Central memory CD8-positive, alpha-beta T cell (primary cell): ENCODE measurements around the gene TUBB6.

Experiments used
- ATAC-seq: fragments of 150-1000 bp; cut with Tn5 transposase; replicated peaks from 2 replicates; pipeline ENCODE4 v1.10.0; 2022; ENCODE audit warnings: mild to moderate bottlenecking, moderate FRiP score, moderate number of reproducible peaks; ENCODE audit not compliant: poor library complexity, severe bottlenecking; ENCODE audit errors: extremely low read depth
- DNase-seq, 2 donors: peaks; one replicate each; pipeline ENCODE4 v3.0.0; 2021; ENCODE audit warnings: low spot score in 2 of 2
- H3K27ac Mint-ChIP-seq: one replicate; pipeline ENCODE4 v1.8.0; 2022; ENCODE audit warnings: low read depth, mild to moderate bottlenecking, moderate library complexity, mixed read lengths
- H3K27me3 Mint-ChIP-seq: one replicate; pipeline ENCODE4 v1.8.0; 2022; ENCODE audit warnings: mixed read lengths
- H3K36me3 Mint-ChIP-seq: one replicate; pipeline ENCODE4 v1.8.0; 2022; ENCODE audit warnings: mild to moderate bottlenecking, moderate library complexity, mixed read lengths; ENCODE audit not compliant: insufficient read depth
- H3K4me1 Mint-ChIP-seq: one replicate; pipeline ENCODE4 v1.8.0; 2022; ENCODE audit warnings: mixed read lengths
- H3K4me3 Mint-ChIP-seq: one replicate; pipeline ENCODE4 v1.8.0; 2022; ENCODE audit warnings: mild to moderate bottlenecking, moderate library complexity, mixed read lengths
- H3K9me3 Mint-ChIP-seq: one replicate; pipeline ENCODE4 v1.8.0; 2022; ENCODE audit warnings: mixed read lengths

The TUBB6 gene

DNA sequence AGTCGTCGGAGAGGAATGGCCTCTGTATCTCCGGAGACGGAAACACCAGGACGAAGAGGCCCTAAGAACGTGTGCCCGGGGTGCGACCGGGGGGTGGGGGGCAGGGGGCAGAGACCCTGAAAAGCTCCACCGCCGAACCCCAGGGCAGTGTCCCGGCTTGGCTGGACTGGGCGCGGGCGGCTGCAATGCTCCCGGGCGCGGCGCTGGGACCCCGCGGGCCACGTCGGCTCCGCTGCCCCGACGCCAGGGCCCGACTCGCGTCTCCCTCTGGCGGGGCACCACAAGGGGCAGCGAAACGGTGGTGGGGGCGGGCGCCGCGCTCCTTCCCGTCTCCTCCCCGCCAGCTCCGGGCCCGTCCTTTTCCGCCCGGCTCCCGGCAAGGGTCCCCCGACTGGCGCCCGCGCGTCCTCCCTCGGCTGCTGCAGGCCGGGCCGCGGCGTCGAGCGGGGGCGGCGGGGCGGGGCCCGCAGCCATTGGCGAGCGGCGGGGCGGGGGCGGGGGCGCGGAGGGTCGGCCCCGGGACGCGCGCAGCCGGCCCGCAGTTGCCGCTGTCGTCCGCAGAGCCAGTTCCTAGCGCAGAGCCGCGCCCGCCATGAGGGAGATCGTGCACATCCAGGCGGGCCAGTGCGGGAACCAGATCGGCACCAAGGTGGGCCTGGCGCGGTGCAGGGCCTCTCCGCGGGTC lies at the start of gene TUBB6:
TUBB6 (plus strand) TSS at position 541 of the 685 bp plus-strand sequence; CDS start at position 593, 52 bp downstream.
- ATAC-seq (peak; percentile 43), DNase-seq (no peak)
- H3K9me3 Mint-ChIP-seq = no peaks in the 10 kb centered on the region
- peaks cover 2% of the 10 kb centered on the region for H3K36me3 Mint-ChIP-seq
- H3K27me3 Mint-ChIP-seq = peaks cover 59% of the 10 kb centered on the region
- peaks cover 10% of the 10 kb centered on the region for H3K4me1 Mint-ChIP-seq
- H3K4me3 Mint-ChIP-seq = peak within 1 kb of the TSS; percentile 70
- H3K27ac Mint-ChIP-seq = no peak within 1 kb of the TSS

DNA sequence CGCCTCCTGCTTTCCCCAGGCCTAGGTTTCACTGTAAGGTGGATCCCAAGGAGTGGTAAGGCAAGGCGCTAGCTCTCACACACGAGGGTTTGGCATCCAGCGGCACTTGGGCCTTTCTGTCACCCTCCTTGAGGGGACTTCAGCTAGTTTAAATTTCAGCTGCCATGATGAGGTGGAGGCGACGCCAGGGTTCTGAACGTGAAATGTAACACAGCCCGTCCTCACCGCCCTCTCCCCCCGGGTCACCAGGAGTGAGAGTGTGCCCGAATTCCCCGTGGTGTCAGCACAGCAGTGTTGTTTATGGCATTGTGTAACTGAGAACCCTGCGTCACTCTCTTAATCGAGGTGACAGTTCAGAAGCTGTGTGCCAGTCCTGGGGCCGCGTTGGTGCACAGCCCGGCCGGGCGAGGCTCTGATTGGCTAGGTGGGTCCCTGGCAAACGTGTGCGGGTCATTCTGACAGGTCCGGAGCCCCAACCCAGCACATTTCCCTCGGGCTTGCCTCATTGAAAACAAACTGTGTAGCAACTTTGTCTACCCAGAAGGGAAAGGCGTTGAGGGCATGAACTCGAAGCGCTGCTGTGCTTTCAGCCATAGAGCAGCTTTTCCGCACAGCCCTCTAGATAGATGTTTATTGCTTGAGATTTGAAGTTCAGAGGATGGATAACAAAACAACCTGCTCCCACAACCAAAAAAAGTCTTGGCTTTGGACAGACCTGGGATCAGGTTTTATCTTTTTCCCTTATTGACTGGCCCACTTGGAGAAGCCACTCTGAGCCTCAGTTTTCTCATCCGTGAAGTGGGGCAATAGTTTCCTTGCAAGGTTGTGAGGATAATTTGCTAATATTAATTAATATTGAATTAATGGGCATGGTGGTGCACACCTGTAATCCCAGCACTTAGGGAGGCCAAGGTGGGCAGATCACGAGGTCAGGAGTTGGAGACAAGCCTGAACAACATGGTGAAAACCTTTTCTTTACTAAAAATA lies 49.0 kb upstream of the TUBB6 start:
- DNase-seq = no peak
- H3K4me3 Mint-ChIP-seq = no peak overlapping the region

DNA sequence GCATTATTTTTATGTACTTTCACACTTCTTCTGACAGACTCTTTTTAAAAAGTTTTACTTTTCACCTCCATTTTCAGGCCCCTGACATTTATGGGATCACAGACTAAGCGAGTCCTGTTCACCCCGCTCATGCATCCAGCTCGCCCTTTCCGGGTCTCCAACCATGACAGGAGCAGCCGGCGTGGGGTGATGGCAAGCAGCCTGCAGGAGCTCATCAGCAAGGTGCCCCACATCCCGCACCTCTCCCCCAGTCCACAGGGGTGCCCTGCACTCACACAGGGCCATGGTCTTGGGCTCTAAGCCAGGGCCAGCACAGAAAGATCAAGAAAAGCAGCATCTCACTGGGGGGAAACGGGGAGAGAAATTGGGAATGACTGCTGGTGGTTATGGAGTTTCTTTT lies 45.3 kb upstream of the TUBB6 start:
- no peaks in the 10 kb centered on the region for H3K36me3 Mint-ChIP-seq
- DNase-seq (no peak), ATAC-seq (no peak)
- H3K4me3 Mint-ChIP-seq = no peak overlapping the region
- no peak overlapping the region for H3K27ac Mint-ChIP-seq
- H3K4me1 Mint-ChIP-seq = no peaks in the 10 kb centered on the region
- peaks cover 46% of the 10 kb centered on the region for H3K27me3 Mint-ChIP-seq
- H3K9me3 Mint-ChIP-seq = no peaks in the 10 kb centered on the region

More for the DNA sequence above, 49.0 kb upstream of the TUBB6 start:
- no peaks in the 10 kb centered on the region for H3K9me3 Mint-ChIP-seq
- no peak overlapping the region for H3K27ac Mint-ChIP-seq
- peaks cover 60% of the 10 kb centered on the region for H3K27me3 Mint-ChIP-seq
- no peak for ATAC-seq
- H3K4me1 Mint-ChIP-seq = no peaks in the 10 kb centered on the region
- H3K36me3 Mint-ChIP-seq = no peaks in the 10 kb centered on the region

DNA sequence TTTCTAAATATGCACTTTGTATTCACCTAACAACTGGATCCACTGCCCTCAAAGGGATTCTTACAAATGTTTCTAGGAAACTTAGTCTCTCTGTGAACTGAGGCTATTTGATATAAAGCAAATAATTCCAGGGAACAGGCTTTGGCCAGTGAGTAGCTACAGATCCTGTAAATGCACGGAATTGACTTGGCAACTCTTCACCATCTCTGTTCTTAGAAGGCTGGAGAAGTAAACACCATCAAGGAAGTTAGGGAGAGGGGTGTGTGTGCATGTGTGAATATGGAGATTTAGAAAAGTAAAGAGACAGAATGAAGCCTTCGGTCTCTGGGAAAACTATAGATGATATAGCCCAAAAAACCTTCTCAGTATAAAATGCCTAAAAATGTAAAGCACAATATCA lies 43.2 kb upstream of the TUBB6 start:
- H3K27me3 Mint-ChIP-seq = peaks cover 33% of the 10 kb centered on the region
- DNase-seq (no peak), ATAC-seq (no peak)
- no peaks in the 10 kb centered on the region for H3K4me1 Mint-ChIP-seq
- H3K9me3 Mint-ChIP-seq = no peaks in the 10 kb centered on the region
- H3K27ac Mint-ChIP-seq = no peak overlapping the region
- no peak overlapping the region for H3K4me3 Mint-ChIP-seq
- H3K36me3 Mint-ChIP-seq = no peaks in the 10 kb centered on the region

DNA sequence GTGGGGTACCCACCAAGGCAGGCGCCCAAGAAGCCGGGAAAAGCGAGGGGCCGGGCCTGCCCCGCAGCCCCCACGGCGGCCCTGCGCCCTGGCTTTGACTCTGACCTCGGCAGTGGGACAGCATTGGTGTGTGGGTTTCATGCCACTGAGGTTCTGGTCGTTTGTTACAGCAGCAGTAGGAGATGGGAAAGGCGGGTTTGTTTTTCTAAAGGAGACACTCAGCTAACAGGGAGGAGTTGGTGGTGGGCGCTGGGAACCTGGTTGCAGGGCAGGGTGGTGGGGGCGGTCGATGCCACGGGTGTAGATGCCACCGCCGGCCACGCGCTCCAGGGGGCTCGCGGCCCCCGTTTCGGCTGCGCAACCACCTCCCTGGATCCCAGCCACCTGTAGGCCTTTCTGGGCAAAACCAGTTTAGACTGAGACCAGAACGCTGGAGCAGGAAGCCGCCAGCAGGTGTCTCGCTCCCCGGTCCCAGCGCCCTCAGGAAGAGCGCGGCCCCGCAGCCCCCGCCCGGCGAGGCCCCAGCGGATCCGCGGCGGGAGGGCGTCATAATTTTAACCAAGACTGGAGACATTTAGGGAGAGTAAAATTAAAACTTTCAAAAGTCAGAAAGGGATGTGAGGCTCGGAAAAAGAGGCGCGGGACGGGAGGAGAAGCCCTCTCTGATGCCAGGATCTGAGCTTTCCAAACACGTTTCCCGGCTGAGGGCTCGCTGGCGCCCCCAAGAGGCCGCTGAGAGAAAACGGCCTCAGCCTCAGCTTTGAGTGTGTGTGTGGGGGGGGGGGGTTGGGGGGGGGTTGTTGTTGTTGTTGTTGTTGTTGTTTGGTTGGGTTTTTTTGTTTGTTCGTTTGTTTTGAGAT lies 36.4 kb upstream of the TUBB6 start:
- Mint-ChIP-seq H3K9me3 (no peaks in the 10 kb centered on the region), H3K4me1 (peaks cover 6% of the 10 kb centered on the region), H3K27me3 (peaks cover 36% of the 10 kb centered on the region), H3K27ac (no peak overlapping the region), H3K36me3 (peaks cover 4% of the 10 kb centered on the region), H3K4me3 (peak overlapping the region; percentile 63)
- DNase-seq (peak in 1 of 2 donors; percentile 20), ATAC-seq (peak; percentile 43)

DNA sequence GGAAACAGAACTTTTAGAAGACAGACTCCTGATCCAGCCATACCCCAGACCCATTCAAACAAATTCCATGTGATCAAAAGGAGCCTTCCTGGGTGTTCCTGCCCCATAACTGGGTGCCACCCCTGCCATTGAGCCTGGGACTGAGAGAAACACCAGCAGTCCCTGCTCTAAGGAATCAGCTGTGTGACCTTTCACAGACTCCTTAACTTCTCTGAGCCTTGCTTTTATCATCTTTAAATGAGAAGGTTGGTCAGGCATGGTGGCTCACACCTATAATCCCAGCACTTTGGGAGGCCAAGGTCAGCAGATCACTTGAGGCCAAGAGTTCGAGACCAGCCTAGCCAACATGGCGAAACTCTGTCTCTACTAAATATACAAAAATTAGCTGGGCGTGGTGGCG lies 33.2 kb upstream of the TUBB6 start:
- no peak for ATAC-seq
- no peak overlapping the region for H3K27ac Mint-ChIP-seq
- H3K4me1 Mint-ChIP-seq = peaks cover 6% of the 10 kb centered on the region
- no peaks in the 10 kb centered on the region for H3K9me3 Mint-ChIP-seq
- no peak for DNase-seq
- H3K27me3 Mint-ChIP-seq = peaks cover 44% of the 10 kb centered on the region
- peaks cover 4% of the 10 kb centered on the region for H3K36me3 Mint-ChIP-seq
- no peak overlapping the region for H3K4me3 Mint-ChIP-seq

DNA sequence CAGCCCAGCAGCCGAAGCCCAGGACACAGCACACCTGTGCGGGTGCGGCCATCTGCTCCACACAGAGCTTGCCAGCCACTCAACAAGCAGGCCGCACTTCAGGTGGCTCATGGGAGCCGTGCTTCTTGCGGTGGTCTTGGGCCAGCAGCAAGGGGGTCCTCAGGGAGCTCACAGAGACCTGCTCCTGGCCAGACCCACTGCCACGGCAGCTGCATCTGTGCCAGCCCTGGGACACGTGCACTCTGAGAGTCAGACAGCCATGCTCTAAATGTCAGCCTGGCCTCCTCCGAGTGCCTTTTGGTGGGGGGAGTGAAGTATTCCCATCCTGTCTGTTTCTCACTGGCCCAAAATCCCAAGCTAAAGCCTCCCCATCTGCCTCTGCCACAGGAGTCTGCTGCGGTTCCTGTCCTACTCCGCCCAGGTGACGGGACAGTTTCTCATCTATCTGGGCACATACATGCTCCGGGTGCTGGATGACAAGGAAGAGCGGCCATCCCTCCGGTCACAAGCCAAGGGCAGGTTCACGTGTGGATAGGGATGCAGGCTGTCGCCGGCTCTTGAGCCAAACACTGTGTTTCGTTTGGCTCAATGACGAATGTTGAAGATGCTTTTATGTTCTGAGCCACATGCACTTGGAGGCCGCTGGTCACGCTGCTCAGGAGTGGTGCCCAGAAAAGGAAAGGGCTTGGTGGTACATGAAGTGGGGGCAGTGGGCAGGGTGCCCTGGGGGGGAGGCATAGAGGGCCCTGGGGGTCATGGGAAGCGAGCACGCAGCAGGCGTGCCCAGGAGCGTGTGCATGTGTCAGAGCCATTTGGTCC lies 31.1 kb upstream of the TUBB6 start:
- H3K27me3 Mint-ChIP-seq = peaks cover 44% of the 10 kb centered on the region
- no peak overlapping the region for H3K27ac Mint-ChIP-seq
- DNase-seq = no peak
- peaks cover 4% of the 10 kb centered on the region for H3K36me3 Mint-ChIP-seq
- no peaks in the 10 kb centered on the region for H3K9me3 Mint-ChIP-seq
- no peak for ATAC-seq
- H3K4me1 Mint-ChIP-seq = no peaks in the 10 kb centered on the region
- no peak overlapping the region for H3K4me3 Mint-ChIP-seq

DNA sequence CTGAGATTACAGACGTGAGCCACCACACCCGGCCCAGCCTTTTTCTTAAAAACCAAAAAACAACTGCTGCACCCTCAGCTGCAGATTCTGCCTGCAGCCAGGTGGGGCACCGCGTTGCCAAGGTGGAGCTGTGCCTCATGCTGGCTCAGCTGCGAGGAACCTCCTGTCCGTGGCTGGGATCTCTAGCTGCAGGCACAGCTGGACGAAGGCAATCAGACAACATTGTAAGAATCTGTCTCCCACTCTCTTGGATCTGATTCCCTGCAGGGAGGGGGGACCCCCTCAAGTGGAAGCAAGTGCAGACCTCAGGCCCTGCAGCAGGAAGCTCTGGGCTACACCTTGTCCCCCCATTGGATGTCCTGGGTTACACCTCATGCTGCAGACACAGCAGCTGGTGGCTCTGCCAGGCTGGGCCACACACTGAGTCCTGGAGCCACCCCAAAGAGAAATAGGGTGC lies 29.8 kb upstream of the TUBB6 start:
- Mint-ChIP-seq H3K4me1 (no peaks in the 10 kb centered on the region), H3K9me3 (no peaks in the 10 kb centered on the region), H3K27me3 (peaks cover 37% of the 10 kb centered on the region), H3K4me3 (no peak overlapping the region), H3K27ac (no peak overlapping the region), H3K36me3 (peaks cover 2% of the 10 kb centered on the region)
- DNase-seq = no peak
- ATAC-seq = no peak

DNA sequence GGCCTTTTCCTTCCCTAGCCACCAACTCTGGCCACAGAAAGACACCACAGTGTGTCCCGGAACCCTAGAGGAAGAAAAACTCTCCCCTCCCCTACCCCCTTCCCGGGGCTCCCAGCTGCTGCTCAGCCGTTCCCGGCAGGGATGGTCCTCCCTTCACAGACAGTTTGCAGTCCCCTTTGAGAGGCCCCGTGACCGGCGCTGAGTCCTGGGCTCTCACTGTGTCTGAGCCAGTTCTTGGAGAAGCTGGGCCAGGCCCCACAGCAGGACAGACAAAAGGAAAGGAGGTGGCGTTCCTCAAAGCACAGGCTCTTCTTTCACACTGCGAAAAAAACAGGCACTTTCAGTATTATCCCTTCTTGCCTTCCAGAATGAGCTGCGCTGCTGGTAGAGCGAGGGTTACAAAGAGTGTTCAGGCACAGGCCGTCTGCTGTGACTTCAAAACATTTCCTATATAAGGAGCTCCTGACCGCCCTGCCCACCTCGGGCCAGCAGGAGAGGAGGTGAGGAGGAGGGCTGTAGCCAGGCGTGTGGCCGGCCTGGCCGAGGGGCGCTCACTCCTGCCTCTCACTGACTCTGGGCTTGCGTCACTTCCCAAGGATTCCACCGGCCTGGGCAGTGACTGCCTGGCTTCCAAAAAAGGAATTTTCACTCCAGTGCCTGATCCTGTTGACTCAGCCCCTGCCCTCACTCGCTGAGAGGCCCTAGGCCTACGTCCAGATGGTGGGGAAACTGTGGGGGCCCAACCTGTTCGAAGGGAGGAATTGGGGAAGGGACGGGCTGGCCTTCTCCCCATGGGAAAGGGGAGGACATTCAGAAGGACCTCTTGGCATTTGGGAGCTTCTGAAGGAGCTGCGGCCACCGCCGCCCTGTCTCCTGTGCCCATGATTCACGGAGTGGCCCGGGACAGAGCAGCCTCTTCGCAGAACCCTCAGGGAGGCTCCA lies 29.0 kb upstream of the TUBB6 start:
- Mint-ChIP-seq H3K4me1 (no peaks in the 10 kb centered on the region), H3K27me3 (peaks cover 31% of the 10 kb centered on the region), H3K4me3 (no peak overlapping the region), H3K9me3 (no peaks in the 10 kb centered on the region), H3K36me3 (peaks cover 2% of the 10 kb centered on the region), H3K27ac (no peak overlapping the region)
- ATAC-seq (no peak), DNase-seq (no peak)

DNA sequence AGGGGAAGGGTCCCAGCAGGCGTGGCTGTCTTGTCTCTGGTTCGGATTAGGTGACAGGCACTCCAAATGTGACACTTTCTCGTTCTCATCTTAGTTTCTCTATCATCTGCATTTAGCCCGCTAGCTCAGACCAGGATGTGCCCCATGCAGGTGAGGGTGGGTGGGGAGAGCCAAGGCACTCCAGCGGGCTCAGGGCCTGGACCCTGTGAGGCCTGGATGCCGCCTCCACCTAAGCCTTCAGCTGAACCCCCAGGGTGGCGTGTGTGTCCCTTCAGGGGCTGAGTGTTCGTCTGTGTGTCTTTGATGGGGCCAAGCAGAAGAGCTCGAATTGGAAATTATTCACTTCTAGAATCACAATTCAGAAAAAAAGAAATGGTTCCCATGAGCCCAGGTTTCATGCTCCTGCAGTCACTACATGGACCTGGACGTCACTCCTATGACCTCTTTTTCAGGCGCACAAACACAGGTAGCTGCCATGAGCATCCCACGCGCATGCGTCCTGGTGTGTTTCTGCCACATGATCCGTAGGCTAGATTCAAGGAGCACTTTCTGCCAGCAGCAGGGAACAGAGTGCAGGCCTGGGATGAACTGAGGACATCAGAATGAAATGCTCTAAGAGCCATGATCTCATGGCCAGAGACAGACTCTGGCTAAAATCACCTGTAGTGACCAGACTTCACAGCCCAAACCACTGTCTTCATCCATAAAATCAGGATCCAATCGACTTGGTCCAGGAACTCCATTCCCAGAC lies 28.1 kb upstream of the TUBB6 start:
- Mint-ChIP-seq H3K9me3 (no peaks in the 10 kb centered on the region), H3K27me3 (peaks cover 31% of the 10 kb centered on the region), H3K4me1 (no peaks in the 10 kb centered on the region), H3K4me3 (no peak overlapping the region), H3K36me3 (peaks cover 2% of the 10 kb centered on the region), H3K27ac (no peak overlapping the region)
- DNase-seq = no peak
- no peak for ATAC-seq
